ENCODE results near the gene HSP90AB1.

- TF ChIP-seq CTCF (IDR thresholded peaks at IDR 0.05) (no peak), POLR2A (IDR thresholded peaks at IDR 0.05) (no peak)
Measured at GRCh38 chr6:44298055-44298803, 51.3 kb downstream of the HSP90AB1 start.
